Measurements from ENCODE around the gene TMEM239.
"Not testable (repeated sequence)": the region's sequence is repeated elsewhere in the genome, so short reads cannot be mapped to it uniquely, and the experiment has no call there.

The TMEM239 gene

DNA sequence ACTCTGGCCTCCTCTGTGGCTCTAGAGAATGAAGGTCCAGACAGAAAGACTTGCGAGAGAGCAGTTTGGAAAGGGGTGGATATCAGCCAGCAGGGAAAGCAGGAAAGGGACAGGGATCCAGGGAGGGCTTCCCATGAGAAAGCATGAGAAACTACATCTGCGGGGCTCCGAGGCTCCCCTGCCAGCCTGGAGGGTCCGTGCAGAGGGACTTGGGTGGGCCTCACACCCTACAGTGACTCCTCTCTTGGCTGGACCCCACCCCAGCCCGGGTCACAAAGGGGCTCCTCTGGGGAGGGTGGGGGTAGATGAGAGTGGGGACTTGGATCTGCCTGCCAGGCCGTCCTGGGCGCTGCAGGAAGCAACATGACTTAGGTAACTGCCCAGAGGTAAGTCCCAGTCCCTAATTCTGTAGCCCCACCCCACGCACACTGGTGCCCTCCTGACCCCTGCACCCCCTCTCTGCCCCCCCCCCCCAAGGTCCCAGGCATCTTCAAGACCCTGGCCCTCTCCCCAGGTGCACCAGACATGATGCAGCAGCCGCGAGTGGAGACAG is at the start of gene TMEM239:
TSS of gene TMEM239 (plus strand) at position 335 of the 553 bp plus-strand sequence. CDS start at position 526, 191 bp downstream.
- DNase-seq: no peak

DNA sequence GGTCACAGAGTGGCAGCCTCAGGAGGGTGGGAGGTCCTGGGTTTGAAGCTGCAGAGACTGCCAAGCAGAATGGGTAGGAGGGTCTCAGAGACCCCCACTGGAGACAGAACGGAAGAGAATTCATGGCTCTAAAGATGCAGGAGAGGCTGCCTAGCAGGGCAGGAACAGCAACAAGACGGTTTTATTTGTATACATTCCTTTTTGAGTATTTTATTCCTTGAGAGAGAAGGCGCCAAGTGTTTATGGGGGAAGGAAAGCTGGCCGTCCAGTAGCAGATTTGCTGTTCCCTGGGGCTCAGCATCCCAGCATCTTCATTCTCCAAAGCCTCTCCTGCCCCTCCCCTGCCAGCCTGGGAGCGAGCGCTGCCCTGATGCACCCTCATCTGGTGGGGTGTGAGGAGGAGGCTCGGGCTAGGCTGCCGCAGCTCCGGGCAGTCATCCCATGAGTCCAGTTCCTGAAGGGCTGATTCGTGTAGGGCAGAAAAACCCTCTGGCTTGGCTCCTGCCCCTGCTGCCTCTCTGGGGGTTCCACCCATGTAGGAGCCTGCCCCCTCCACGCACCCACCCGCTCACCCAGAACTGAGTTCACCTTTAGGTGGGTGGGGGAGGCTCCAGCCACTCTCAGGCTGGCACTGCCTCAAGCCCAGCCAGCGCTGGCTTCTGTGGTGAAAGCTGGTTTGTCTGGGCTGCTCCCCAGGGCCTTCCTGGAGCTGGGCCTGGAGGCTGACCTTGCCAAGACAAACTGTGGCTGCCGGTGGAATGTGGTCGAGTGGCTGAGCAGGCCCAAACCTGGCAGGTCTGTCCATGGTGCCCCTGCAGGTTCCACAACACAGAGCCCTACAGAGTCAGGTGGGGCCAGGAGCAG is 48.2 kb upstream of the TMEM239 start:
- no peak for DNase-seq

DNA sequence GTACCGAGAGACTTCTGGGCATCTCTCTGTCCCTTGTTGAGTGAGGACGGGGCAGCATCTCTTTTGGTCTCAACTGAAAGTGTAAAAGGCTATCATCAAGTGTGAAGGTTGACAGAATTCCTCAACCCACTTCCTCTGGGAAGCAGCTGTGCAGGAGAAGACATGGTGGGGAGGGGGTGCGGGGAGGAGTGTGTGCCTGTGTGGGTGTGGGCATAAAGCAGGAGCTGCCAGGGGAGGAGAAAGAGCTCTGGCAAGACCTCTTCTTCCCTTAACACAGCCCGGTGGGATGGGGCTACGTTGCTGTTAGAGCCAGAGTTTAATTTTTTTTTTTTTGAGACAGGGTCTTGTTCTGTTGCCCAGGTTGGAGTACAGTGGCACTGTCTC is 47.5 kb upstream of the TMEM239 start:
- no peak for DNase-seq

DNA sequence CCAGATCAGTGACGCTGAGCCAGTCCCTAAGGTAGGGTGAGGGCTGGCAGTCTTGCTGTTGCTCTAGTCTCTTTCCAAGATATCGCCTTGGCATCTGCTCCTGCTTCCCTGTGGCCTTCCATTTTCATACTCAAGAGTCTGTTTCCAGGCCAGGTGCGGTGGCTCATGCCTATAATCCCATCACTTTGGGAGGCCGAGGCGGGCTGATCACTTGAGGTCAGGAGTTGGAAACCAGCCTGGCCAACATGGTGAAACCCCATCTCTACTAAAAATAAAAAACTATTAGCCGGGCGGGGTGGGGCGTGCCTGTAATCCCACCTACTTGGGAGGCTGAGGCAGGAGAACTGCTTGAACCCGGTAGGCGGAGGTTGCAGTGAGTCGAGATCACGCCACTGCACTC is 46.1 kb upstream of the TMEM239 start:
- not testable (repeated sequence) for DNase-seq

DNA sequence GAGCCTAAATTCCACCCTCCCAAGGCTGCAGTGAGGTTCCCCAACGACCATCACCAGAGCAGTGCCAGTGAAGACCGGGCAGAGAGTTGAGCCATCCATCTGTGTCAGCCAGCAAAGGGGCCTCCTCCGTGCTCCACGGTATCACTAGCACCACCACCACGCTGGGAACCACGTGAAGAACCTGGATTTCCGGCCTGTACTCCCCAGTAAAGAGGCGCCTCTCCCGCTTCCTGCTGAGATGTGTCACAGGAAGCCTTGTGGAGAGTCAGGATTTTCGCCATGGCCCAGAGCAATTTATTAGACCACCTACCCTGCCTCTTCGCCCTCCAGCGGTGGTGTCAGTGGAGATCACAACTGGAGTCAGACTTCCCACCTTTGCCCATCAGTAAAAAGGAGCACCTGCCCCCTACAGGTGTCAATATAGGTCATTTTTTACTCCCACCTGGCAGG is 44.5 kb upstream of the TMEM239 start:
- no peak for DNase-seq

DNA sequence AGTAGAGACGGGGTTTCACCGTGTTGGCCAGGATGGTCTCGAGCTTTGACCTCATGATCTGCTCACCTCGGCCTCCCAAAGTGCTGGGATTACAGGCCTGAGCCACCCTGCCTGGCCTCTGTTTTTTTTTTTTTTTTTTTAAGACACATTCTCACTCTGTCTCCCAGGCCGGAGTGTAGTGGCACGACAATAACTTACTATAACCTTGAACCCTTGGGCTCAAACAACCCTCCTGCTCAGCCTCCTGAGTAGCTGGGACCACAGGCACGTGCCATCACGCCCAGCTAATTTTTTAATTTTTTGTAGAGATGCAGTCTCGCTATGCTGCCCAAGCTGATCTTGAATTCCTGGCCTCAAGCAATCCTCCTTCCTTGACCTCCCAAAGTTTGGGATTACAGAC is 42.4 kb upstream of the TMEM239 start:
- no peak for DNase-seq

DNA sequence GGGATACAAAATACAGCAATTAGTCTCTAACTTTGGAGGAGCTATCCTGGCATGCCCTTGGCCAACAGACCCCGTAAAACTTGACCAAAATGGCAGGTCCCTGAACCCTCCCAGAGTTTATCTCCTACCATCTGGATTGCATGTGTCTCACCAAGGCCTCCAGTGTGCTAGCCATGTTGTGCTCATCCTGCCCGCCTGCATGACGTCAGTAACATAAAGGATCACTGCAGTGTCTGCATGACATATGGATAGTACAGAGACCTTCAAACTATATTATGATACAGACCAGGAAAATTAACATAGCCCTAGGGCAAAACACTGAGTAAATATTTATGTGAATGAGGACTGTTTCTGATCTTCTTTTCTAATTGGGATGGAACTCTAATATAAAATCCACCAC is 41.0 kb upstream of the TMEM239 start:
- DNase-seq: no peak

DNA sequence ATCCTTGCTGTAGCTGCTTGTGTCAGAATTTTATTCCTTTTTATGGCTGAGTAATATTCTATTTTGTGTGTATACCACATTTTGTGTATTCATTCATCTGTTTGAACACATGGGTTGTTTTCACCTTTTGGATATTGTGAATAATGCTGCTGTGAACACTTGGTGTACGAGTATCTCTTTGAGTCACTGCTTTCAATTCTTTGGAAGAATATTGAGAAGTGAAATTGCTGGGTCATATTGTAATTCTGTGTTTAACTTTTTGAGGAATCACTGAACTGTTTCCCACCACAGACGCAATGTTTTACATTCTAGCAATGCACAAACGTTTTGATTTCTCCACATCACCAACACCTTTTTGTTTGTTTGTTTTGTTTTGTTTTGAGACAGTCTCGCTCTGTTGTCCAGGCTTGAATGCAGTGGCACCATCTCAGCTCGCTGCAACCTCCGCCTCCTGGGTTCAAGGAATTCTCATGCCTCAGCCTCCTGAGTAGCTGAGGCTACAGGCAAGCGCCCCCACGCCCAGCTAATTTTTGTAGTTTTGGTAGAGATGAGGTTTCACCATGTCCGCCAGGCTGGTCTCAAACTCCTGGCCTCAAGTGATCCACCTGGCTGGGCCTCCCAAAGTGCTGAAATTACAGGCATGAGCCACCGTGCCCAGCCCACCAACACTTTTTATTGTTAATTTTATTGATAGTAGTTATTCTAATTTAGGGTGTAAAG is 37.4 kb upstream of the TMEM239 start:
- no peak for DNase-seq

DNA sequence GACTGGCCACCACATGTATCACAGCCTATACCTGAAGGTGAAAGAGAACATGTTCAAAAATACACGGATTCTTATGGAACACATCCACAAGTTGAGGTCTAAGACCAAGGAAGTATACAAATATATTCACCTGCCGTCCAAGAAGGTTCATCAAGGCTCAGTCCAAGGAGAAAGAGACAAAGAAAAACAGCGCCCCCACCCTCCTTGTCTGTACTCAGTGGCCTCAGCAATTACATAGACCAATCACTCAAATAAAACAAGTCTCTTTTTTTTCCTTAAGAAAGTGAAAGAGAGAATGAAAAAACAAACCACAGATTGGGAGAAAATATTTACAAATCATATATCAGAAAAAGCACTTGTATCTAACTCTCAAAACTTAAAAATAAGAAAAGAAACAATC is 35.2 kb upstream of the TMEM239 start:
- DNase-seq: no peak

DNA sequence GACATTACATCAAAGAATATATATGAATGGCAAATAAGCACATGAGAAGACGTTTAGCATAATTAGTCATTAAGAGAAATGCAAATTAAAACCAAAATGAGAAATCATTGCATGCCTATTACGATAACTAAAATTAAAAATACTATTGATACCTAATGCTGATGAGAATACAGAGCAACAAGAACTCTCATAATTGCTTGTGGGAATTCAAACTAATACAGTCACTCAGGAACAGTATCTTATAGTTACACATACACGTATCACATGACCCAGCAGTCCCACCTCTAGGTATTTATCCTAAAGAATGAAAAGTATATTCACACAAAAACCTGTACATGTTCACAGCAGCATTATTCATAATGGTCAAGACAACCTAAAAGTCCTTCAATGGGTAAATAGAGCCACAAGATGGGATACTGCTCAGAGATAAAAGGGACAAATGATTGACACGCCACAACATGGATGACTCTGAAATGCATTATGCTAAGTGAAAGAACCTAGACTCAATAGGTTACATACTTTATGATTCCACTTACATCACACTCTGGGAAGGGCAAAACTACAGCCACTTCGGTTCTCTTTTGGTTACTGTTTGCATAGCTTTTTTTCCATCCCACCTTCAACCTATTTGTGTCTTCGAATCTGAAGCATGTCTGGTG is 32.1 kb upstream of the TMEM239 start:
- no peak for DNase-seq

DNA sequence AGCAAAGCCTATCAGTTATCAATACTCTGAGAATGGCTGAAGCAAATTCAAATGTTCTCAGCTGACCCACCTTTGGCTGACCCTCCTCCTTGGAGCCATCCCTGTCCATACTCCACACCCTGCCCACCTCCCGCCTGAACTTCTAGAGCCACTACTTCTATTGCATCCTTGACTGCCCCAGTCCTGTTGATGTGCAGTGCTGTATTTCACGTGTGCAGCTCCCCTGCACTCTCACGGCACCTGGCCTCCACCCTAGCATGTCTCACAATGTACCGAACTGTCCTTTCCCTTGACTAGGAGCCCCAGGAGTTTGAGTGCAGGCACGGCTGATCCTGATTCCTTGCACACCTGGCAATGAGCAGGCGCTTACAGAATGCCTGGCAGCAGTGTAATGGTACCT is 22.7 kb upstream of the TMEM239 start:
- no peak for DNase-seq

DNA sequence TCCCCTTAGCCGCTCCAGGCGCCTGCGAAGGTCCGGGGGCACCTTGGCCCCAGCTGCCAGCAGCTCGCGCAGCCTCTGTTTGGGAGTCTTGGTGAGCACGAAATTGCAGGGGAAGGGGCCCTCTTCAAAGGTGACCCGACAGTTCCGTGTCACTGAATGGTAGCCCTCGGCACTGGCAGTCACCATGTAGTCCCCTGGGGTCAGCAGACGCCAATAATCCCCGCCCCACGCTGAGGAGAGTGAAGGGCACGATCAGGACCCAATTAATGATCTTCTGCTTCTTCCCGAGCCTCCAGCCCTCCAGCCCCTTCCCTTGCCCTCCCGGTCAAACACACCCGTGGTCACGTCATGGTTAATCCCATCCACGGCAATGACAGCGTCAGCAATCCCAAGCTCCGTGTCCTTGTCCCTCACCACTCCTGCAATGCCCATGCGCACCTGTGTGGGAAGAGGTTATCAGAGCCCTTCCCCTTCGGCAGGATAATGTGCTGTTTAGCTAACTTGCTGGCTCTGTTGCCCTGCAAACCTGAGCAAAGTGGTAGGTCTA is 21.9 kb upstream of the TMEM239 start:
- DNase-seq: no peak

DNA sequence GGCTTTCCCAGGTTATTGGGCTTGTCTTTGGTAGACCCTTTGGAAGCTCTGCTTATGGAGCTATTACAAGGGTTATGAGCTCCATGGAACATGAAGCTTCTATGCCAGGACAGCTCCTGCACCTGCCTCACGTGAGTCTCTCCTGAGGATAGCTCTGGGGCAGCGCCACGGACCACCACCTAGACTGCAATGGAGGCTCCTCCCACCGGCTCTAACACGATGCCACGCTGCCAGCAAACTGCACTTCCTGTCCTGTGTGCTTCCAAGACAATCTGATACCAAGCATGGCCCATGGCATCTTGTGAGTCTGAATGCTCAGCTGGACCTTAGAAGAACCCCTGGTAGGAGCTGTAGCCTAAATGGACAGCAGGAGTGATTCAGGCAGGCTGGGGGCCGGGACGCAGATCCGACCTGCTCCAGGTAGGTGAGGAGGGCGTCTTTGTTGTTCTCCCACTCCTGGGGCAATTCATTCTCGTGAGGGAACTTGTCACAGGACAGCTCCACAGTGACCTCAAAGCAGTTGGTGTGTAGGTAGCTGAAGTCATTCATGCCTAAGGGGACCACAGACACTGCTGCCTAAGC is 21.2 kb upstream of the TMEM239 start:
- DNase-seq: no peak

DNA sequence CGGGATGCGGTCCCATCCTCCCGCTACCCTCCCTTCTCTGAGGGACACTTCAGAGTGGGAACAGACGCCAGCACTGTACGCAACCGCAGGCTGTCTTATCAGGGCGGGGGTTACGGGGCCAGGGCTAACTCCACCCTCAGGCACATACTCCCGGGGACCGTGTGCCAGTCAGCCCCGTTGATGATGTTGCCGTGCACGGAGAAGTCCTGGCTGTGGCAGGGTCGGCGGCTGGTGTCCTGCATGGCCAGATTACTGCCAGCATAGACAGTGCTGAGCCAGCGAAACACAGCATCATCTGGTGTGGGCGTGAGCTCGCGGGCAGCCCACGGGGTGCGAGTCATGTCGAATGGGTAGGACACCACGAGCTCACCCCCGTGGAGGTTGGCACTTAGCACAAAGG is 20.7 kb upstream of the TMEM239 start:
- no peak for DNase-seq

DNA sequence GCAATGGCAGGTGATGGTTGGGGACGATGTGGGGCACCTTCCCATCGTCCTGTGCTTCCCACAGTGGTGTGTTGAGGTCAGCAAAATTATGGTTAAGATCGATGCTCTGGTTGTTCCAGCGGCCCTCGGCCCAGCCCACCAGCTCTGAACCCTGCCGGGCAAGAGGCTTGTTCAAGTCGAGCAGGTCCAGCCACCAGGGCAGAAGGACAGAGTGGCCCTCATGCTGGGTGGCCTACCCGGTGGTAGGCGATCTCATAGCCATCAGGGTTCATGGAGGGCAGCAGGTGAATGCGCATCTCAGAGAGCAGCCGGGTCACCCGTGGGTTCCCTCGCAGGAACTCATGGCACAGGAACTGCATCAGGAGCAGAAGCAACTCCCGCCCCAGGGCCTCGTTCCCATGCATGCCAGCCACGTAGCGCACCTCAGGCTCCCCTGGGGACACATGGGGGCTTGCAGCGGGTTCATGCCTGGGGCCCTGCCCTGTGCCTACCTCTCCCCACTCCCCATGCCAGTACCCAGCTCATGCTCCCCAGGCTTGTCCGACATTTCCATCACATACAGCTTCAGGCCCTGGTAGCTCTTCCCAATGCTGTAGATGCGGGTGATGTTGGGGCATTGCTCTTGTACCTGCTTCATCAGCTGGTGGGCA is 20.0 kb upstream of the TMEM239 start:
- DNase-seq: no peak

DNA sequence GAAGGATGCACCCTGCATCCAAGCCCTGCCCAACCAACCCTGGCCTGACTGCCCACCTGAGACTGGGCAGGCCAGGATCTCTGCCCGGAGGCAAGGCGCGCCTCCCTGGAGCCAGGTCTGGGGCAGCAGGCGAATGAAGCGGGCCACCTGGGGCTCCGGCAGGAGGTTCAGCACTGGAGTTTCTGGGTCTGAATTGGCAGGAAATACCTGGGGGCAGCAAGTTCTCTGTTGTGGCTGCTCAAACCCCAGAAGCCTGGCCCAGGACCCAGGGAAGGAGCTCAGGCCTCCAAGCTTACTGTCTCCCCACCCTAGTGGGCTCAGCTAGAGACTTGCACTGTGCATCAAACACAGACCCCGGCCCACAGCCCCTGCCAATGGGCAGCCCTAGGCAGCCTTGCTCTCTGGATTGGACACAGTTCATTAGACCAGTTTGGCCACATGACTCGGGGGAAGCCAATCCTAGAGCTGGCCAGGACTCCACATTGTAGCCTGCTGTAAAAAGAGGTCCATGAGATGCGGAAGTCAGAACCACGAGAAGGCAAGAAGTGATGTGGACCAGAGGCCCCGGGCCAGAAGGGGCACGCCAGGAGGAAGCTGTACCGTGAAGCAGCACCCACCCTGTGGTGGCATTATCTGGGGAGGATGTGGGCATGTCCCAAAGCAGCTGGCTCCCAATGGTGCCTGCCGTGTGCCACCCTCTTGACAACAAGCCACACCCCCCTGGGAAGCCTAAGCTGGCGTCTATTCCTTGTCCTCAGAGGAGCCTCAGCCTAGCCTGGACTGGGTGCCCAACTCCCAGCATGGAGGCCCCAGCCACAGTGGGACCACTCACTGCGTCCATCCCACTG is 18.8 kb upstream of the TMEM239 start:
- DNase-seq: no peak

DNA sequence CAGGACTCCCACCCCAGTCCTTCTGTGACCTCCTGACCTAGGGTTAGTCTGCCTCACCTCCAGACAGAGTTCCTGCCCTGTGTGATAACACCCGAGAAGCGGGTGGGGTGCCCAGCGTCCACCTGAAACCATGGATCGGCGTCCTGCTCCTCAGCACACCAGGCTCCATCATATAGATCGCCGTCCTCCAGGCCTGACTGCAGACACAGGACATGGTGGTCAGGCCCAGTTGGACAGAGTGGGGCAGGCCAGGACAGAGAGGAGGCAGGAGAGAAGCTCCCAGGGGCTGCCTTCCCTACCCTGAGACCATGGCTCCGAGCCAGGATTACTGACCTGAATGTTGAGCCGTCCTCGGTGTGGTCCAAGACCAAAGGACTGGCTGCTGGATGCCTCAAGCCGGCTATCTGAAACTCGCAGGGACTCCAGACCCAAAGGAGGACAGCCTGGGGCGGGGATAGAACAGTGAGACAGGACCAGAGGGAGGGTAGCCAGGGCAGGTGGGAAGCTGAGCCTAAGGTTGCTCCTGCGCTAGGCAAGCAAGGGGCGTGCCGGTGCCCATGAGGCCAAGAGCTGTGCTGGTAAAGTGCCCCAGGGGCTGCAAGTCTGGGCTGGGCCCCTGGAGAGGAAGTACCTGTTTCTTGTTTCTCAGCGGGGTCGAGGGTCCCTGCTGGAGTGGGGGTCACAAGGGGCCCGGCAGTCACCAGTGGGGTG is 17.9 kb upstream of the TMEM239 start:
- DNase-seq: no peak

DNA sequence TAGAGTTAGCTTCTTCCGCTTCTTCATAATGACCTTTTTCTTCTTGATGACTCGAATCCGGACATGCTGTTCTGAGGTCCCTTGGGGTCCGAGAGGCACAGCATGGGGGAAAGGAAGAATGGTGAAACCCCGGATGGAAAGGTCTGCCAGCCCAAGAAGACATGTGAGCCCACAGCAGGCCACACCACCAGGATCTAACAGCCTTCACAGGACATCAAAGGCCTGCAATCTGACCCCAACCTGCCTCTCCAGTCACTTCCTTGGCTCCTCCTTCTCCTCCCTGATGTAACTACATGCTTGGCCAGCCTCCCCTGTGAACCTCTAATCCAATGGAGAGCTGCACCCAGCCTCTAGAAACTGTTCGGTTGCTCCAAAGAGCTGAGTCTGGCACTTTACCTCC is 17.4 kb upstream of the TMEM239 start:
- no peak for DNase-seq

DNA sequence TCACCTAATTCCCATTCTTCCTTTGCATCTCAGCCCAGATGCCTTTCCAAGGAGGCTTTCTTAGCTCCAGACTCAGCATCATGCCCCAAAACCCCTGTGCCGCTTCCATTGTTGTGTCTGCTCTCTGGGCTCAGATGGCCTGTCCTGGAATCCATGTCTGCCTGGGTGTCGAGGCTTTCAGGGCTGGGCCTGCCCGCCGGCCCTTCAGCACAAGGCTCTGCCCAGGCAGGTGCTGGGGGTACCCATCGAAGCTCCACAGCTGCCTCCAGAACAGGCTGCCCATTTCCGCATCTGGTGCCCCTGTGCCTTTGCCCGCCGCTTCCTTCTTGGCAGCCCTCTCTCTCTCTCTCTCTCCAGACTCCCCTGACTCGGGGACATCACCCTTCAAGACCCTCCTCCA is 16.9 kb upstream of the TMEM239 start:
- DNase-seq: no peak

DNA sequence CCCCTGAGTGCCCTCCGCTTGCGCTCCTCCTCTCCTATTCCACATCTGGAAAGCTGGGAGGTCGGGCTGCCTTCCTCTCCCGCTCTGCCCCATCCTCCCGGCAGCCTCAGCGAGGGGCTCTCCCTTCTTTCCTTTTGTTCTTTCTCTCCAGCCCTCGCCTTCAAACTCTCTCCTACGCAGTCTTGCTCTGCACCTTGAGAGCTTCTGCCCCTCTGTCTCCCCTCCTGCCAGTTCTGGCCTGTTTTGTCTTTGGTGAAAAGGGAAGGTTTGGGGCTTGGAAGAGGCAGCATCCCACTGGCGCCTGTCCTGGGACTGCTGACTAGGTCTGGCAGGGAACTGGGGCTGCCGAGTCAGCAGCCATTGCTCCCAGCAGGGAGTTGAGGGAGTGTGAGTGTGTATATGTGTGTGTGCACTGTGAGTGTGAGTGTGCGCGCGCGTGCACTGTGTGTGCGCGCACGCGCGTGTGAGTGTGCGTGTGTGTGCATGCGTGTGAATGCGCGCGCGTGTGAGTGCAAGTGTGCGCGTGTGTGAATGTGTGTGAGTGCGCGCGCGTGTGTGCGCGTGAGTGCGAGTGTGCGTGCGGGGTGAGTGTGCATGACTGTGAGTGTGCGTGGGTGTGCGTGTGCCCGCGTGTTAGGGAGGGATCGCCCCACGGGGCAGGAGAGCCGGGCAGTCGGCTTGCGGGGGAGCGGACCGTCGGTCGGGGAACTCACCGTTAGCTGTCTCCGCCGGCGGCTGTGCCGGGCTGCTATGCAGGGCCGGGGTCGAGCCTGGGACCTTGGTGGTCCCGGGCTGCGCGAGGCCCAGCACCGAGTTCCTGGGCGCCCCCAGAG is 16.3 kb upstream of the TMEM239 start:
- DNase-seq: no peak

Data from NCI-H526 treated with DMSO at 0.1 percent for 48 hours (cell line).